COLO668 (cell line): ENCODE results near the gene TFCP2.

ENCODE experiments used
- DNase-seq: peaks from one replicate; lab custom pipeline; 2025; ENCODE audit not compliant: unreplicated experiment; lab: John Stamatoyannopoulos, UW

TFCP2 gene

GRCh38 chr12:51160814-51161459 lies 12.0 kb downstream of the TFCP2 start:
- DNase-seq: no peak

GRCh38 chr12:51156245-51156765 lies 16.6 kb downstream of the TFCP2 start:
- DNase-seq: no peak

GRCh38 chr12:51152953-51153352 lies 20.0 kb downstream of the TFCP2 start:
- no peak for DNase-seq

DNA sequence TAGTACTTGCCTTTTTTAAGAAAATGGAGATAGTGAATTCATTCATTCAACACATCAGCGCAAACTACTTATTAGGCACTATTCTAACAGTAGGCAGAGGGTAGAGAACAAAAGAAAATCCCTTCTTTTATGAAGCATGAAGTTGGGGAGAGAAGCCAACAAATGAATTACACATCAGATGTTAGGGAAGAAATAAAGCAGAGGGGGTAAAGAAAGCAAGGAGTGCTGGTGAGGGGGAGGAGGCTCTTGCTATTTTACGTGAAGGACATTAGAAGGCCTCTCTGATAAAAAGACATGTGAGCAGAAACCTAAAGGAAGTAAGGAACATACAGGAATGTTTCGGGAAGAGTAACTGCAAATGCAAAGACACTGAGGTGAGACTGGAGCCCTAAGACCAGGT lies 22.2 kb downstream of the TFCP2 start:
- DNase-seq: no peak

DNA sequence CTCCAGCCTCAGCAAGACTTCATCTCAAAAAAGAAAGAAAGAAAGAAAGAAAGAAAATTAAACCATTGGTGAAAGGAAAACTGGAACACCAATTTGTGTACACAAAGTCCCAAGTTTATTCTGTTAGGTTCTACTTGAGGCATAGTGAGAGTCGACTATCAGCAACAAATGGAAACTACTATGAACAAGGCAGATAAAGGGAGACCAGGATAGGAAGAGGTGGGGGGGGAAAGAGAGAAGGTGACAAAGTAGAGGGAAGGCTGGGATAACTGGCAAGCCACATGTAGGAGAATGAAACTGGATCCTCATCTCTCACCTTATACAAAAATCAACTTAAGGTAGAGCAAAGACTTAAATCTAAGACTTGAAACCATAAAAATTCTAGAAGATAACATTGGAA lies 25.6 kb downstream of the TFCP2 start:
- DNase-seq: no peak

DNA sequence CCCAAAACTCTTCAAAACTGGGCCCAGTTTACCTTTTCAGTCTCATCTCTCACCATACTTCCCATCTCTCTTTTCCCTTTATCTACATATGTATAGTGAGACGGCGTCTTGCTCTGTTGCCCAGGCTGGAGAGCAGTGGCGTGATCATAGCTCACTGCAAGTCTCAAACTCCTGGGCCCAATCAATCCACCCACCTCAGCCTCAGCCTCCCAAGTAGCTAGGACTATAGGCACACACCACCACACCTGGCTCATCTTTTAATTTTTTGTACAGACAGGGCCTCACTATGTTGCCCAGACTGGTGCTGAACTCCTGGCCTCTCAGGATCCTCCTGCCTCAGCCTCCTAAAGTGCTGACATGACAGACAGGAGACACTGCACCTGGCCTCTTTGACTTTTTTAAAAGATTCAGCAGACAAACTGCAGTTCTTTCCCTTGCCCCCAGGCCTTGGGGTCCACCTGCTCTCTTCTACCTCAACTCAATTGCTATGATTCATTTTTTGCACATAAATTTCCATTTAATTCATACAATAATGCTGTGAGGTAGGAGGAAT lies 33.6 kb downstream of the TFCP2 start:
- DNase-seq: no peak

- no peak for DNase-seq
Measured at GRCh38 chr12:51132693-51133092, 40.2 kb downstream of the TFCP2 start.

DNA sequence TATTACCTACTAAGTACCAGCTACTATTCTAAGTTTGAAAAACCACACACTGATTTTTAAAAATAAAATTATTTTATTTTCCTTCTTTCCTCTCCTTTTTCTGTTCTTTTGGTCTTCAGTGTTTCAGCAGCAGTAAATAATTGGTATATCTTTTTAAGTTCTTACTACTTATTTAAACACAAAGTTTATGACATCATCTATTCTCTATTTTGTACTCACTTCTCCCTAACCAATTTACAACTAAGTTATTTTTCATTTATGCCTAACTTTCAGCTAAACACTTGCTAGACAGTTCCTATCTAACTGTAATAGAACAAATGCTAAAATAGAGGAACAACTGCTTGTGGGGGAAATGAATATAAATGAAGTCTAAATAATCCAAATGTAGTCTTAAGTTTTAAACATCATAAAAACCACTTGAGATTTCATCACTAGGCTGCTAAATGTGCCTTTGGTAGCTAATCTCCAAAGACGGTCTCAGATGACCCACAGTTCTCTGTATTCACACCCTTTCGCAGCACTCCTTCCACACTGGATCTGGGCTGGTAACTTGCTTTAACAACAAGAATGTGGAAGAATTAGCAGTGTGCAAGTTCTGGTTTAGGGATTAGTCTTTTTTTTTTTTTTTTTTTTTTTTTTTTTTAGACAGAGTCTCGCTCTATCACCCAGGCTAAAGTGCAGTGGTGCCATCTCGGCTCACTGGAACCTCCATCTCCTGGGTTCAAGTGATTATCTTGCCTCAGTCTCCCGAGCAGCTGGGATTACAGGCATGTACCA lies 41.0 kb downstream of the TFCP2 start:
- DNase-seq: no peak

DNA sequence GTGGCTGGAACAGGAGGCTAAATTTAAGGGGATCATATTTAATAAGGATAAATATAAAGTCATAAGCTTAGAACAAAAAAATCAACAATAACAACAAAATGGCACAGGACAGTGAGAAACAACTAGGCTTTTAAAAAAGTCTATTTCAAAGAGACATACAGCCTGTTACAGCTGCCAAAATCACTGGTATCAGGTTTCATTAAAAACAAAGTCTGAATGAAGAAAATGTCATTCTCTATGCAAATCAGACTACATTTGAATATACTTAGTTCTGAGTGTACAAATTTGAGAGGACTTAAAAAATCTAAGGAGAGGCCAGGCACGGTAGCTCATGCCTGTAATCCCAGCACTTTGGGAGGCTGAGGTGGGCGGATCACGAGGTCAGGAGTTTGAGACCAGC lies 44.0 kb downstream of the TFCP2 start:
- DNase-seq: no peak

- DNase-seq: no peak
Measured at GRCh38 chr12:51127050-51127729, 45.7 kb downstream of the TFCP2 start.

DNA sequence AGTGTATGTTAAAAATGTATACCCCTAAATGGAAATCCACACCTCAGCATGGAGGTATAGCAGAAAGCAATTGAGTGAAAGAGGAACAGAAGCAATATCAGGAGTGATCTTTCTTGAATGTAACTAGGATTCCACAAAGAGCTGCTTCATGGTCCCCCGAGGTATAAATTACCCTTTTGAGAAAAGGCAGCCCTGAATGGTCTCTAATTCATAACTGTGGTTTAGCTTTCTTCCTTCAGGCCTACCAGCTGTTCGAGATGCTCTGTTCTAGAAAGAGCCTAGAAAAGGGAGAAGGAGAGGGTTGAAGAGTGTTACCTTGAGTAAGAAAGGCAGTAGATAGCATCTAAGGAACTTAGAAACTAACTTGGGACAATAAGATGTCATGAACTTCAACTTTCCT lies 46.6 kb downstream of the TFCP2 start:
- DNase-seq: no peak

GRCh38 chr12:51124504-51124903 lies 48.4 kb downstream of the TFCP2 start:
- no peak for DNase-seq

DNA sequence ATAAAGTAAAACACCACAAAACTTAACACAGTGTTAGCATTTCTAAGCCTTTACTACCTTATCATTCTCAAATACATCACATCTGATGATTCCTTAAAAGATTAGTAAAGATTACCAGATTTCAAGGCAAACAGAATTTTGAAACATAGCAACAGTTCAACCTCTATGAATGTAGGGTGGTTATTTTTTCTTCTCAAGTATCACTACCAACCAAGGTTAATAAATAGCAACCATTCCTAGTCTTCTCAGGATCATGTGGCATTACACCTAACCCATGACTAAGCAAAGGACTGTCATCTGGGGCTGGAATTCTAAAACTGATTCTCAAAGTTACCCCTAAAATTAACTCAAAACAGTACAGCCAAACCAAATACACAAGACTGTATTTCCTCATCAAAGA lies 50.1 kb downstream of the TFCP2 start:
- no peak for DNase-seq

DNA sequence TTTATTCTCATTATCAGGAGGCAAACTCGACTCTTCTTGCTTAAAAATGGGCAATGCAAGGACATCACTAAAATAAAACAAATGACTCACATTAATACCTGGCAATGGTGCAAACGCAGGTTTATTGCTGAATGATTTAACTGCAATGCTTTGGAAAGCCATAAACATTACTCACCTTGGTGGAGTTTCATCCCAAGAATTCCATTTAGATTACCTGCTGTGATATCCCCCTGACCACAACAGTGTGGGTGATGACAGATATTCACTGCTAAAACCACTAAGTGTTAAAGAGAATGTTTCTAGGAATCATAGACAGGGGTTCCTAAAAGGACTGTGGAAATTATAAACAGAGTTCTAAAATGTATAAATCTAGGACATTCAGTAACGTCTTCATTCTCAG lies 54.2 kb downstream of the TFCP2 start:
- DNase-seq: no peak

GRCh38 chr12:51115533-51115932 lies 57.4 kb downstream of the TFCP2 start:
- no peak for DNase-seq

- no peak for DNase-seq
Measured at GRCh38 chr12:51108136-51108535, 64.8 kb downstream of the TFCP2 start.

GRCh38 chr12:51103977-51104376 lies 69.0 kb downstream of the TFCP2 start:
- DNase-seq: no peak

DNA sequence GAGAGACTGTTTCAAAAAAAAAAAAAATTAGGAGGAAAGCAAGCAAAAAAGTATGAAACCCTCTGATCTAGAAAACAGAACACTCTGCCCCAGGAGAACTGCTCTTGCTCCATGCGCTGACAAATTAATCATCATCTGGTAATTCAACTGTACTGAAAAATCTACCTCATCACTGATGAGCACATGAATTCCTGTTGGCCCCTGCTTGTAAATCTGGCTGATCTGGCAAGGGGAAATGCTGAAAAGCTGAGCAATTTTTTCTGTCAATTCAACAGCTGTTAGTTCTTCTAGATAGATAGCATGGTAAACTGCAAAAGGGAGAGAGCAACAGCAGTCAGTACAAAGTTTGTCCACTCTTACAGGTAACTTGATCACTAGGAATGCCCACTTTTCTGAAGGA lies 74.3 kb downstream of the TFCP2 start:
- DNase-seq: no peak

DNA sequence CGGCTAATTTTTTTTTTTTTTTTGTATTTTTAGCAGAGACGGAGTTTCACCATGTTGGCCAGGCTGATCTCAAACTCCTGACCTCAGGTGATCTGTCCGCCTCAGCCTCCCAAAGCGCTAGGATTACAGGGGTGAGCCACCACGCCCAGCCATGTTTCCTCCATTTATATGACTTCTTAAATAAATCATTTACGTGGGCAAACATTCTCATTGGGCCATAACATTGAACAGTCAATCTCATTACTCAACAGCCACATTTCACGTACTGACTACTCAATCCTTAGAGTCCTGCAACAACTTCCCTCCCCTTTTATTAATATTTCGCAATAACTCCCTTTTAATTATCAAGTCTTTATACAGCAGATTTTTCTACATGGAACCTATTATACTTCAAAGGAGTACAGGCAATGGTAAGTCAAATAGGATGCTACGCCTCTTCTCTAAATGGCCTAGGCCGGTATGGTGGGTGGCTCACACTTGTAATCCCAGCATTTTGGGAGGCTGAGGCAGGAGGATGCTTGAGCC lies 82.2 kb downstream of the TFCP2 start:
- no peak for DNase-seq

DNA sequence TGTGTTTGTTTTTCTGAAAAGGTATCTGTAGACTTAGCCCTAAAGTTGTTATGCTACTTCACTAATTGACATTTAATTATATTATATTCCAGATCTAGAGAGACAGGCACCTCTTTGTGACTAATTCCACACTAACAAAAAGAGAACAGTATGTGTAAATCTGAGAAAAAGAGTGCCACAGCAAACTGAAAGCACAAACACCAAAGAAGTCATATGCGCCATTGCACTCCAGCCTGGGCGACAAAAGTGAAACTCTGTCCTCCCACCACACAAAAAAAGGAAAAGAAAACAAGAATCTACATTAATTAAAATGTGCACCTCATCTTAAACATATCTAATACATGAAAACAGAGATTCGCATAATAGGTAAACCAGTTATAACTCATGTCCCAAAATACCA lies 85.1 kb downstream of the TFCP2 start:
- no peak for DNase-seq

DNA sequence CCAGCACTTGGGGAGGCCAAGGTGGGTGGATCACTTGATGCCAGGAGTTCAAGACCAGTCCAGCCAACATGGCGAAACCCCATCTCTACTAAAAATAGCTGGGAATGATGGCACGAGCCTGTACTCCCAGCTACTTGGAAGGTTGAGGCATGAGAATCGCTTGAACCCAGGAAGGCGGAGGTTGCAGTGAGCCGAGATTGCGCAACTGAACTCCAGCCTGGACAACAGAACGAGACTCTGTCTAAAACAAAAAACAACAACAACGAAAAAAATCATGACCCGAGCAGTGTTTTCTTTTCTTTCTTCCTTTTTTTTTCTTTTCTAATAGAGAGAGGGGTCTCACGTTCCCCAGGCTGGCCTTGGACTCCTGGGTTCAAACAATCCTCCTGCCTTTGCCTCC lies 86.0 kb downstream of the TFCP2 start:
- DNase-seq: no peak
